ENCODE measurements around the gene SIPA1L3. TPM values are rescaled to one million over a fixed set of nuclear protein-coding genes. Genes with fewer than 3 reads are reported as not detected.

The SIPA1L3 gene, protein sequence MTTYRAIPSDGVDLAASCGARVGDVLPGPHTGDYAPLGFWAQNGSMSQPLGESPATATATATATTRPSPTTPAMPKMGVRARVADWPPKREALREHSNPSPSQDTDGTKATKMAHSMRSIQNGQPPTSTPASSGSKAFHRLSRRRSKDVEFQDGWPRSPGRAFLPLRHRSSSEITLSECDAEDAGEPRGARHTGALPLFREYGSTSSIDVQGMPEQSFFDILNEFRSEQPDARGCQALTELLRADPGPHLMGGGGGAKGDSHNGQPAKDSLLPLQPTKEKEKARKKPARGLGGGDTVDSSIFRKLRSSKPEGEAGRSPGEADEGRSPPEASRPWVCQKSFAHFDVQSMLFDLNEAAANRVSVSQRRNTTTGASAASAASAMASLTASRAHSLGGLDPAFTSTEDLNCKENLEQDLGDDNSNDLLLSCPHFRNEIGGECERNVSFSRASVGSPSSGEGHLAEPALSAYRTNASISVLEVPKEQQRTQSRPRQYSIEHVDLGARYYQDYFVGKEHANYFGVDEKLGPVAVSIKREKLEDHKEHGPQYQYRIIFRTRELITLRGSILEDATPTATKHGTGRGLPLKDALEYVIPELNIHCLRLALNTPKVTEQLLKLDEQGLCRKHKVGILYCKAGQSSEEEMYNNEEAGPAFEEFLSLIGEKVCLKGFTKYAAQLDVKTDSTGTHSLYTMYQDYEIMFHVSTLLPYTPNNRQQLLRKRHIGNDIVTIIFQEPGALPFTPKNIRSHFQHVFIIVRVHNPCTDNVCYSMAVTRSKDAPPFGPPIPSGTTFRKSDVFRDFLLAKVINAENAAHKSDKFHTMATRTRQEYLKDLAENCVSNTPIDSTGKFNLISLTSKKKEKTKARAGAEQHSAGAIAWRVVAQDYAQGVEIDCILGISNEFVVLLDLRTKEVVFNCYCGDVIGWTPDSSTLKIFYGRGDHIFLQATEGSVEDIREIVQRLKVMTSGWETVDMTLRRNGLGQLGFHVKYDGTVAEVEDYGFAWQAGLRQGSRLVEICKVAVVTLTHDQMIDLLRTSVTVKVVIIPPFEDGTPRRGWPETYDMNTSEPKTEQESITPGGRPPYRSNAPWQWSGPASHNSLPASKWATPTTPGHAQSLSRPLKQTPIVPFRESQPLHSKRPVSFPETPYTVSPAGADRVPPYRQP (N-terminal part only)
- 31.3 and 58.0 TPM in 2 replicates for total RNA-seq (2011; cell fraction: chromatin; rRNA removed; ENCODE audit: low replicate concordance)
- total RNA-seq (2011; cell fraction: nucleolus; rRNA removed), result 17.1 and 18.8 TPM in 2 replicates
- 26.0 and 31.7 TPM in 2 replicates for total RNA-seq (2011; cell fraction: nucleoplasm; rRNA removed)
- total RNA-seq (2014; rRNA removed) (2.8 and 3.7 TPM in 2 replicates), total RNA-seq (2014; rRNA removed; fragmentation: Illumina TruSeq; extraction: Trizol) (4.0 and 4.6 TPM in 2 replicates), total RNA-seq (2015; rRNA removed; fragmentation: Illumina TruSeq; extraction: Trizol) (2.5 and 7.3 TPM in 2 replicates), total RNA-seq (2021) (6.1 and 8.3 TPM in 2 replicates), polyA plus RNA-seq (2011; rRNA removed) (1.8 and 2.2 TPM in 2 replicates), polyA plus RNA-seq (2014; fragmentation: Illumina TruSeq; extraction: Trizol) (1.4 and 2.2 TPM in 2 replicates), polyA plus RNA-seq (2014; fragmentation: Nextera tagmentation; extraction: Ambion mirVana) (under 1 TPM; 0.01 to 0.15 TPM), polyA plus RNA-seq (2014; rRNA removed) (2.7 and 2.9 TPM in 2 replicates), polyA minus RNA-seq (2011; rRNA and poly(A)+ RNA removed) (7.0 and 25.8 TPM in 2 replicates), Bru-seq, nascent RNA (percentile 47 among the genes with signal in this experiment), BruChase-seq, experiment 1, labeled RNA remaining after a 2-hour chase (percentile 44 among the genes with signal in this experiment), BruChase-seq, experiment 2, labeled RNA remaining after a 6-hour chase (percentile 45 among the genes with signal in this experiment)
- 1.1 and 1.9 TPM in 2 replicates for polyA plus RNA-seq (2011; cell fraction: cytosol; rRNA removed)
- polyA plus RNA-seq (2011; cell fraction: nucleus; rRNA removed), result 6.2 and 8.2 TPM in 2 replicates
- 2.1 and 2.6 TPM in 2 replicates for polyA plus RNA-seq (2012)
- polyA minus RNA-seq (2011; cell fraction: cytosol; rRNA and poly(A)+ RNA removed), result 4.3 and 8.8 TPM in 2 replicates
- polyA minus RNA-seq (2011; cell fraction: nucleus; rRNA and poly(A)+ RNA removed), result 6.1 and 12.0 TPM in 2 replicates
- long read RNA-seq, experiment 1, partial matches to known transcripts, result 5 of 10 reads
- long read RNA-seq, experiment 1, other reads (novel, unspliced or antisense), result 4 of 10 reads
- long read RNA-seq, experiment 2, result 0 reads
- long read RNA-seq, experiment 3, partial matches to known transcripts, result 0 of 1 reads
- long read RNA-seq, experiment 3, other reads (novel, unspliced or antisense), result 1 of 1 reads

DNA sequence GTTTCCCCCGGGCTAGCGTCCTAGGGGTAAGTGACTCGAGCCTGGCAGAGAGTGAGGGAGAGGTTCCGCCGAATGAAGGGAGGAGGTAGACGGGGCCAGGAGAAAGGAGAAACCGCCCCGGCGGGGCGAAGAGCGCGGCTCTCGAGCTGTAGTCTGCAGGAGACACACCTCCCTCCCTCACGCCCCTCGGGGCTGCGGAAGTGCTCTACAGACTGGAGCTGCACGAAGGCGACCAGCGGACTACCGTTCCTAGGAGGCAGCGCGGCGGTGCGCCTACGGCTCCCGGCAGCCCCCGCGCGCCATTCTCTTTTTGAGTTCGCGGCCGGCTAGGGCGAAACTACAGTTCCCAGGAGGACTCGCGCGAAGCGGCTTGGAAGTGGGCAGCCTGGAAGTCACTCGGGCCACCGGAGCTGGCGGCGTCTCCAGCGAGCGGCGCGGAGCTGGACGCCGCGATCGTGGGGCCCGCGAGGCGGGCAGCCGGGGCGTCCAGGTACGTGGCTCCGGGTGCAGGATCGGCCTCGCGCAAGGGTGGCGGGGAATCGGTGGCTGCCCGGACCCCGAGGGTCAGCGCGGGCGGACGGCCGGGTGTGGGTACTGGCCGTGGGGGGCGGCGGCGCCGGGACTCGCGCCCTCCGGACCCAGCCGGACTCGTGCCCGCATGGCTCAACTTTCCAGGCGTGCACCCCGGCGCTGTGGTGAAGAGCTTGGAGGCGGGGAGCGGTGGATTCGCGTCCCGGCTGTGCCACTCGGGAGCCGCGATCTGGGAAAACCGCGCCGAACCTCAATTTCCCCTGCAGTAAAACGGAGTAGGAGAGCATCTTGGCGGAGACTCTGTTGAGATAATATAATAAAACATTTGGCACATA lies at the start of gene SIPA1L3:
TSS of gene SIPA1L3 (plus strand) at position 340 of the 866 bp plus-strand sequence. CDS start 174,358 bp downstream, outside the sequence.
- Histone ChIP-seq H3K4me3 (peak within 1 kb of the TSS; percentile 94), H3K9ac (ENCODE audit: insufficient read depth in 1 of 2, low read depth in 2 of 2, low read length in 2 of 2) (peak within 1 kb of the TSS; percentile 64 to 94), H3K27ac (ENCODE audit: extremely low read depth, low read depth, low read length) (peak within 1 kb of the TSS; percentile 39; the same call in 2 of the 3 replicates), H3K4me2 (ENCODE audit: insufficient read depth, low read length) (peak within 1 kb of the TSS; percentile 90), H3K9me1 (ENCODE audit: control insufficient read depth, insufficient read depth, low read length) (no peaks in the 10 kb centered on the region), H2AFZ (ENCODE audit: low read depth, low read length) (peak within 1 kb of the TSS; percentile 95), H3K27me3 (ENCODE audit: control insufficient read depth in 2 of 2, insufficient read depth in 2 of 2, low read length in 2 of 2) (no peaks in the 10 kb centered on the region), H3K9me3 (replicated peaks; ENCODE audit: control insufficient read depth, insufficient read depth, low read depth, low read length) (no peaks in the 10 kb centered on the region), H4K20me1 (replicated peaks; ENCODE audit: control insufficient read depth, insufficient read depth, low read length) (0 out of 2 replicates have a peak, but pooled peaks cover 3% of the 10 kb centered on the region), H3K79me2 (ENCODE audit: control insufficient read depth, insufficient read depth, low read length) (peaks cover 5% of the 10 kb centered on the region; the same call in 2 of the 3 replicates), H3K4me1 (replicated peaks in 1 of 2; ENCODE audit: control insufficient read depth in 2 of 2, insufficient read depth in 2 of 2, low read length in 2 of 2) (peaks cover 6 to 13% of the 10 kb centered on the region in 2 experiments; a peak in 3 of 5 replicates), H3K36me3 (ENCODE audit: control insufficient read depth, insufficient read depth, low read length) (no peaks in the 10 kb centered on the region)
- ChIA-PET CTCF (ENCODE audit: low intra/inter-chr PET ratio) (no interaction called here), POLR2A (interaction anchor here (0.6 kb wide), 2 partner anchors 159 to 426 kb away, joined by 4 read pairs; no protein-coding TSS in a partner anchor)
- DNase-seq (ENCODE audit: extremely low read depth in 1 of 4, low spot score in 3 of 4), result peak; percentile 86 to 97 (median 88)
- 1% methylated on average over 69 of the region's 95 CpGs for WGBS (ENCODE audit: insufficient coverage, low coverage, missing lambda C conversion rate)
- in situ Hi-C loops (cut with MboI) (loop anchor here (25.0 kb wide), 1 partner anchor 430 kb away; the partner anchor contains the start of gene CATSPERG), intact Hi-C loops (cut with micrococcal nuclease) (no loop called here)
- BruUV-seq (replicated peaks), result no TSS peak
- peak; percentile 97 for FAIRE-seq
- peak; percentile 99 for ATAC-seq
- TF ChIP-seq TEAD4 (IDR thresholded peaks at IDR 0.05; ENCODE audit: low read length) (no peak), TEAD4 (CRISPR knock-in tag; IDR thresholded peaks at IDR 0.05; ENCODE audit: borderline replicate concordance) (no peak), MED1 (CRISPR knock-in tag; IDR thresholded peaks at IDR 0.05; ENCODE audit: borderline replicate concordance) (no peak), ZNF143 (CRISPR knock-in tag; IDR thresholded peaks at IDR 0.05) (peak; percentile 95), CTBP1 (IDR thresholded peaks at IDR 0.05; ENCODE audit: borderline replicate concordance) (peak; percentile 36; the same call in 1 of the 2 replicates), ELF4 (CRISPR knock-in tag; IDR thresholded peaks at IDR 0.05) (no peak), RBFOX2 (IDR thresholded peaks at IDR 0.05; ENCODE audit: low read depth, low read length) (peak; percentile 80)
- TF ChIP-seq, protein P1, sequence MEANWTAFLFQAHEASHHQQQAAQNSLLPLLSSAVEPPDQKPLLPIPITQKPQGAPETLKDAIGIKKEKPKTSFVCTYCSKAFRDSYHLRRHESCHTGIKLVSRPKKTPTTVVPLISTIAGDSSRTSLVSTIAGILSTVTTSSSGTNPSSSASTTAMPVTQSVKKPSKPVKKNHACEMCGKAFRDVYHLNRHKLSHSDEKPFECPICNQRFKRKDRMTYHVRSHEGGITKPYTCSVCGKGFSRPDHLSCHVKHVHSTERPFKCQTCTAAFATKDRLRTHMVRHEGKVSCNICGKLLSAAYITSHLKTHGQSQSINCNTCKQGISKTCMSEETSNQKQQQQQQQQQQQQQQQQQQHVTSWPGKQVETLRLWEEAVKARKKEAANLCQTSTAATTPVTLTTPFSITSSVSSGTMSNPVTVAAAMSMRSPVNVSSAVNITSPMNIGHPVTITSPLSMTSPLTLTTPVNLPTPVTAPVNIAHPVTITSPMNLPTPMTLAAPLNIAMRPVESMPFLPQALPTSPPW (CRISPR knock-in tag; IDR thresholded peaks at IDR 0.05), result peak; percentile 62
- TF ChIP-seq, protein P2, sequence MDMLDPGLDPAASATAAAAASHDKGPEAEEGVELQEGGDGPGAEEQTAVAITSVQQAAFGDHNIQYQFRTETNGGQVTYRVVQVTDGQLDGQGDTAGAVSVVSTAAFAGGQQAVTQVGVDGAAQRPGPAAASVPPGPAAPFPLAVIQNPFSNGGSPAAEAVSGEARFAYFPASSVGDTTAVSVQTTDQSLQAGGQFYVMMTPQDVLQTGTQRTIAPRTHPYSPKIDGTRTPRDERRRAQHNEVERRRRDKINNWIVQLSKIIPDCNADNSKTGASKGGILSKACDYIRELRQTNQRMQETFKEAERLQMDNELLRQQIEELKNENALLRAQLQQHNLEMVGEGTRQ (CRISPR knock-in tag; IDR thresholded peaks at IDR 0.05), result no peak

Measured in K562 (cell line).